Body of pancreas (tissue), 4 donors: ENCODE results near the gene GPS2. TPM values are rescaled to one million over a fixed set of nuclear protein-coding genes. Genes with fewer than 3 reads are reported as not detected.

ENCODE experiments used
- ATAC-seq: fragments of 150-250 bp; one replicate; pipeline ENCODE4 v1.9.1; 2016
- DNase-seq, 4 donors: peaks; one replicate each; pipeline ENCODE4 v3.0.0-alpha.2; 2019
- H3K27ac ChIP-seq, 4 donors: fragments of 200-600 bp; sonication (generic); 1 replicate in 3 of 4; 2 replicates in 1 of 4; pipeline versions ENCODE4 v1.5.1 to v1.6.1; 2016 to 2019; ENCODE audit warnings: mild to moderate bottlenecking in 1 of 4, mixed read lengths in 1 of 4, moderate library complexity in 1 of 4
- H3K27me3 ChIP-seq, 2 donors: fragments of 200-600 bp; sonication (generic); one replicate each; pipeline ENCODE4 v1.6.0; 2016; ENCODE audit warnings: mild to moderate bottlenecking in 1 of 2
- H3K36me3 ChIP-seq, 2 donors: fragments of 200-600 bp; sonication (generic); replicated peaks in 1 of 2; 2 replicates each; pipeline ENCODE4 v1.5.1; 2016; ENCODE audit warnings: low read depth in 2 of 2; ENCODE audit not compliant: insufficient read depth in 1 of 2
- H3K4me1 ChIP-seq: fragments of 200-600 bp; sonication (generic); one replicate; pipeline ENCODE4 v1.6.0; 2016
- H3K4me3 ChIP-seq, 2 donors: fragments of 200-600 bp; sonication (generic); 1 replicate in 1 of 2; 2 replicates in 1 of 2; pipeline ENCODE4 v1.5.1; 2016 to 2019
- H3K9me3 ChIP-seq, 3 donors: fragments of 200-600 bp; sonication (generic); 1 replicate in 2 of 3; 2 replicates in 1 of 3; pipeline ENCODE4 v1.5.1; 2016
- POLR2A ChIP-seq, 3 donors: fragments of 450-650 bp; IDR thresholded peaks; one replicate each; pipeline ENCODE4 v1.6.1; 2016; ENCODE audit warnings: antibody characterized with exemption in 3 of 3, mild to moderate bottlenecking in 2 of 3
- WGBS, 2 donors: methylation state at CpG; one replicate each; pipeline ENCODE4 v1.1.5; 2017; 5-methylcytosine and 5-hydroxymethylcytosine counted together
- intact Hi-C: fragments of 100-400 bp; cut with DNase I; formaldehyde crosslinking; loops from one replicate; pipeline ENCODE4 v1.15.1; 2023
- small RNA-seq: library from RNA; depleted of rRNA; stranded (forward); fragments of <200 nt; gene quantifications from one replicate; pipeline ENCODE3, GENCODE V24; 2016
- total RNA-seq, 2 donors: library from RNA; depleted of rRNA; stranded (reverse); fragments of >200 nt; gene quantifications; one replicate each; pipeline ENCODE4 v1.1.0, GENCODE V29; 2016
- TF ChIP-seq, protein P1 (sequence below), 7 experiments: fragments of 450-650 bp in 4 of 7; fragments of 200-600 bp in 3 of 7; sonication (generic) in 3 of 7; IDR thresholded peaks; one replicate each; pipeline ENCODE4 v1.5.1; 2016 to 2019; ENCODE audit warnings: antibody characterized with exemption in 7 of 7

The GPS2 gene
- total RNA-seq, 2 donors from 2014 or later = 71.9 to 75.8 TPM

DNA sequence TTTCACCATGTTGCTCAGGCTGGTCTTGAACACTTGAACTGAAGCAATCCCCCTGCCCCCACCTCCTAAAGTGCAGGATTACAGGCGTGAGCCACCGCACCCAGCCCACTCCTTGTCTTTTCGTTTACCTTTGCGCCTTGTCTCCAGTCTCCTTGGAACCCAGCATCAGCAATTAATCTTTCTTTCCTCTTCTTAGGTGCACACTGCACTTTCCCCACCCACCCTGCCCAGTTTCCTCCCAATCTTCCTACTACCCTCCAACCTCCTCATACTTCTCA lies 51.4 kb downstream of the GPS2 start:
- Histone ChIP-seq H3K9me3 (no peaks in the 10 kb centered on the region), H3K36me3 (no peaks in the 10 kb centered on the region), H3K4me3 (no peak overlapping the region), H3K27ac (peak overlapping the region; percentile 89 to 100 (median 97)), H3K27me3 (no peaks in the 10 kb centered on the region), H3K4me1 (peaks cover 33% of the 10 kb centered on the region)
- WGBS, 2 donors = 53 to 60% methylated on average over 4 of the region's 4 CpGs
- intact Hi-C loops = no loop called here
- ATAC-seq (no peak), DNase-seq (no peak)
- TF ChIP-seq, protein P1, sequence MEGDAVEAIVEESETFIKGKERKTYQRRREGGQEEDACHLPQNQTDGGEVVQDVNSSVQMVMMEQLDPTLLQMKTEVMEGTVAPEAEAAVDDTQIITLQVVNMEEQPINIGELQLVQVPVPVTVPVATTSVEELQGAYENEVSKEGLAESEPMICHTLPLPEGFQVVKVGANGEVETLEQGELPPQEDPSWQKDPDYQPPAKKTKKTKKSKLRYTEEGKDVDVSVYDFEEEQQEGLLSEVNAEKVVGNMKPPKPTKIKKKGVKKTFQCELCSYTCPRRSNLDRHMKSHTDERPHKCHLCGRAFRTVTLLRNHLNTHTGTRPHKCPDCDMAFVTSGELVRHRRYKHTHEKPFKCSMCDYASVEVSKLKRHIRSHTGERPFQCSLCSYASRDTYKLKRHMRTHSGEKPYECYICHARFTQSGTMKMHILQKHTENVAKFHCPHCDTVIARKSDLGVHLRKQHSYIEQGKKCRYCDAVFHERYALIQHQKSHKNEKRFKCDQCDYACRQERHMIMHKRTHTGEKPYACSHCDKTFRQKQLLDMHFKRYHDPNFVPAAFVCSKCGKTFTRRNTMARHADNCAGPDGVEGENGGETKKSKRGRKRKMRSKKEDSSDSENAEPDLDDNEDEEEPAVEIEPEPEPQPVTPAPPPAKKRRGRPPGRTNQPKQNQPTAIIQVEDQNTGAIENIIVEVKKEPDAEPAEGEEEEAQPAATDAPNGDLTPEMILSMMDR (IDR thresholded peaks at IDR 0.05) = no peak
- no peak for TF ChIP-seq POLR2A (IDR thresholded peaks at IDR 0.05)

DNA sequence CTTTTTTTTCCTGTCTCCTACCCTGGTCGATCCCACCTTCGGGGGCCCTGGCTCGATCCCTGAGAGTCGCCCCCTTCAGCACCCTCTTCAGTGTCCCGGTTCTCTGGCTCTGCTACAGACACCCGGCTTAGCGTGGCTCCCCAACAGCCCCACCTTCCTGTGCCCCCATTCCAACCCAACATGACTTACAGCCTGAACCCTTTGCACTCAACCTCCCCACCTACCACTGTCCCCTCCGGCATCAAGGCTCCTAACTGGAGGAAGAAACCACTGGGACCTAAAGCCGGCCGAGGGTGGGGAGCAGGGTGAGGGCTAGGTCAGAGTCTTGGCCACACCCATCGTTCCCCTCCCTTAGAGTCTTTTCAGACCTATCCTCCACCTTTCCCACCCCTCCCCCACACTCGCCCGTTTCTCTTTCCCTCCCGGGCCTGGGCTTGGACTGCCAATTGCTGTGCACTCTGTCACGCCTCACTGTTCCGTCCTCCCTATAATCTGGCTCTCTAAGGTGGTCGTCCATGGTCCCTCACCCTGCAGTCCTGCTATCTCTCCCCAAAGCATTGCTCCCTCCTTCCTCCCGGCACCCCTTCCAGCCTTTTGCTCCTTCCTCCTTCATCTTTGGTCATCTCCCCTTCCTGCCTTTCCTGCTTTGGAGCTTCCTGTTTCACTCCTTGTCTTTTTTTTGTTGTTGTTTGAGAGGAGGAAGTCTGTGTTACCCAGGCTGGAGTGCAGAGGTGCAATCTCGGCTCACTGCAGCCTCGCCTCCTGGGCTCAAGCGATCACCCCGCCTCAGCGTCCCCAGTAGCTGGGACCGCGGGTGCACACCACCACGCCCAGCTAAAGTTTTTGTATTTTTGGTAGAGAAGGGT lies 52.0 kb downstream of the GPS2 start:
- intact Hi-C loops = no loop called here
- WGBS, 2 donors = 8 to 10% methylated on average over 26 of the region's 26 CpGs
- peak; percentile 68 to 78 (median 70) for DNase-seq
- TF ChIP-seq, protein P1 (IDR thresholded peaks at IDR 0.05) = no peak
- TF ChIP-seq POLR2A (IDR thresholded peaks at IDR 0.05) = no peak
- Histone ChIP-seq H3K4me1 (peaks cover 39% of the 10 kb centered on the region), H3K9me3 (no peaks in the 10 kb centered on the region), H3K27ac (peak overlapping the region; percentile 89 to 100 (median 97)), H3K27me3 (no peaks in the 10 kb centered on the region), H3K36me3 (no peaks in the 10 kb centered on the region), H3K4me3 (peak overlapping the region; percentile 39 to 44)
- peak; percentile 3 for ATAC-seq

Small RNA genes within 50 kb of the gene (small RNA-seq; reads per million reads assigned to genes)
- gene AC026954.2 (not detected), gene RF00019 (not detected)

Other genes starting within 250 kb of the GPS2 start
- gene CLEC10A, start 235.1 kb downstream of the GPS2 start, total RNA-seq = 1 to 10 TPM in 1 of 2 donors, under 1 TPM in 1; 0.33 to 1.0 TPM
- gene ASGR2, start 200.5 kb downstream of the GPS2 start, total RNA-seq = not detected
- gene ASGR1, start 136.0 kb downstream of the GPS2 start, total RNA-seq = 1 to 10 TPM in 1 of 2 donors, not detected in 1; 4.6 TPM
- 1 to 10 TPM; 3.6 to 9.3 TPM for gene DLG4, start 95.5 kb downstream of the GPS2 start, total RNA-seq
- 1,000 to 10,000 TPM in 1 of 2 donors, 100 to 1,000 TPM in 1; 887 to 1,901 TPM for gene ACADVL, start 95.4 kb downstream of the GPS2 start, total RNA-seq
- 10 to 100 TPM; 19.5 to 41.5 TPM for gene DVL2, start 80.8 kb downstream of the GPS2 start, total RNA-seq
- gene PHF23, start 75.9 kb downstream of the GPS2 start, total RNA-seq = 10 to 100 TPM; 11.9 to 15.8 TPM
- gene GABARAP, start 72.9 kb downstream of the GPS2 start, total RNA-seq = 100 to 1,000 TPM; 145 to 482 TPM
- gene CTDNEP1, start 63.6 kb downstream of the GPS2 start, total RNA-seq = 10 to 100 TPM; 33.5 to 44.8 TPM
- gene ELP5, start 63.1 kb downstream of the GPS2 start, total RNA-seq = 10 to 100 TPM; 10.2 to 16.3 TPM
- 10 to 100 TPM; 72.9 to 92.3 TPM for gene CLDN7, start 52.9 kb downstream of the GPS2 start, total RNA-seq
- 10 to 100 TPM in 1 of 2 donors, 1 to 10 TPM in 1; 1.3 to 10.5 TPM for gene SLC2A4, start 33.6 kb downstream of the GPS2 start, total RNA-seq
- 1 to 10 TPM in 1 of 2 donors, under 1 TPM in 1; 0.26 to 1.3 TPM for gene YBX2, start 20.7 kb downstream of the GPS2 start, total RNA-seq
- 100 to 1,000 TPM in 1 of 2 donors, 10 to 100 TPM in 1; 97.0 to 134 TPM for gene EIF5A, start 7.7 kb downstream of the GPS2 start, total RNA-seq
- 10 to 100 TPM; 28.8 to 41.2 TPM for gene NEURL4, start 14.0 kb upstream of the GPS2 start, total RNA-seq
- gene ACAP1, start 21.2 kb upstream of the GPS2 start, total RNA-seq = 1 to 10 TPM in 1 of 2 donors, under 1 TPM in 1; 0.99 to 2.1 TPM
- gene KCTD11, start 36.8 kb upstream of the GPS2 start, total RNA-seq = 1 to 10 TPM; 2.6 to 5.6 TPM
- not detected for gene TMEM95, start 39.8 kb upstream of the GPS2 start, total RNA-seq
- 10 to 100 TPM; 12.7 to 15.8 TPM for gene TNK1, start 65.7 kb upstream of the GPS2 start, total RNA-seq
- gene PLSCR3, start 79.2 kb upstream of the GPS2 start, total RNA-seq = 10 to 100 TPM; 13.2 to 15.8 TPM
- 10 to 100 TPM; 14.5 to 21.8 TPM for gene TMEM256, start 88.7 kb upstream of the GPS2 start, total RNA-seq
- 1 to 10 TPM; 5.2 to 6.3 TPM for gene NLGN2, start 92.5 kb upstream of the GPS2 start, total RNA-seq
- gene SPEM1, start 105.0 kb upstream of the GPS2 start, total RNA-seq = not detected
- not detected for gene SPEM2, start 110.3 kb upstream of the GPS2 start, total RNA-seq
- not detected for gene SPEM3, start 113.5 kb upstream of the GPS2 start, total RNA-seq
- gene TMEM102, start 120.1 kb upstream of the GPS2 start, total RNA-seq = 1 to 10 TPM; 3.6 to 9.6 TPM
- gene FGF11, start 124.2 kb upstream of the GPS2 start, total RNA-seq = 1 to 10 TPM in 1 of 2 donors, not detected in 1; 2.1 TPM
- 1 to 10 TPM; 2.6 to 8.8 TPM for gene CHRNB1, start 129.7 kb upstream of the GPS2 start, total RNA-seq
- gene ZBTB4, start 164.3 kb upstream of the GPS2 start, total RNA-seq = 10 to 100 TPM; 30.9 to 38.2 TPM
- not detected for gene SLC35G6, start 166.1 kb upstream of the GPS2 start, total RNA-seq
- 100 to 1,000 TPM in 1 of 2 donors, 10 to 100 TPM in 1; 36.3 to 124 TPM for gene POLR2A, start 169.0 kb upstream of the GPS2 start, total RNA-seq
- 10 to 100 TPM; 32.2 to 48.8 TPM for gene TNFSF12, start 233.7 kb upstream of the GPS2 start, total RNA-seq
- 10 to 100 TPM; 11.9 to 18.8 TPM for gene TNFSF13, start 243.4 kb upstream of the GPS2 start, total RNA-seq
- 10 to 100 TPM; 25.7 to 28.0 TPM for gene SENP3, start 246.6 kb upstream of the GPS2 start, total RNA-seq